ENCODE data around the gene PDIA6. TPM values are rescaled to one million over a fixed set of nuclear protein-coding genes. Genes with fewer than 3 reads are reported as not detected.
"Not testable (repeated sequence)": the region's sequence is repeated elsewhere in the genome, so short reads cannot be mapped to it uniquely, and the experiment has no call there.

The PDIA6 gene
- total and polyA plus RNA-seq, 2 donors from 2014 or later: 190 to 225 TPM

GRCh38 chr2:10819714-10820314, 7.2 kb upstream of the PDIA6 start:
- Histone ChIP-seq H3K36me3 (ENCODE audit: control insufficient read depth in 2 of 3, insufficient read depth in 3 of 3, low read length in 3 of 3) (no peaks in the 10 kb centered on the region), H3K9ac (ENCODE audit: low read length in 3 of 3) (no peak overlapping the region), H3K27me3 (ENCODE audit: control insufficient read depth, insufficient read depth, low read length) (no peaks in the 10 kb centered on the region), H3K4me3 (ENCODE audit: low read length in 3 of 3) (no peak overlapping the region), H3K9me3 (ENCODE audit: control insufficient read depth in 2 of 3, insufficient read depth in 1 of 3, low read length in 3 of 3) (no peaks in the 10 kb centered on the region), H3K27ac (ENCODE audit: low read depth in 2 of 2, low read length in 2 of 2) (no peak overlapping the region), H3K4me1 (ENCODE audit: control insufficient read depth in 2 of 3, insufficient read depth in 2 of 3, low read depth in 1 of 3, low read length in 3 of 3) (no peaks in the 10 kb centered on the region)
- intact Hi-C loops (cut with DNase I): no loop called here
- FAIRE-seq (no peak), DNase-seq (no peak)
- TF ChIP-seq CTCF (IDR thresholded peaks at IDR 0.05; ENCODE audit: borderline replicate concordance, extremely low read depth, insufficient read depth): no peak

- no peak for DNase-seq
- Histone ChIP-seq H3K36me3 (ENCODE audit: control insufficient read depth in 2 of 3, insufficient read depth in 3 of 3, low read length in 3 of 3) (no peaks in the 10 kb centered on the region), H3K27me3 (ENCODE audit: control insufficient read depth, insufficient read depth, low read length) (no peaks in the 10 kb centered on the region), H3K4me3 (ENCODE audit: low read length in 3 of 3) (no peak overlapping the region), H3K9me3 (ENCODE audit: control insufficient read depth in 2 of 3, insufficient read depth in 1 of 3, low read length in 3 of 3) (no peaks in the 10 kb centered on the region), H3K27ac (ENCODE audit: low read depth in 2 of 2, low read length in 2 of 2) (no peak overlapping the region), H3K4me1 (ENCODE audit: control insufficient read depth in 2 of 3, insufficient read depth in 2 of 3, low read depth in 1 of 3, low read length in 3 of 3) (no peaks in the 10 kb centered on the region), H3K9ac (ENCODE audit: low read length in 3 of 3) (no peak overlapping the region)
- TF ChIP-seq CTCF (IDR thresholded peaks at IDR 0.05; ENCODE audit: borderline replicate concordance, extremely low read depth, insufficient read depth): no peak
- intact Hi-C loops (cut with DNase I): no loop called here
- no peak for FAIRE-seq
These were observed 6.4 kb upstream of the PDIA6 start for GRCh38 chr2:10818984-10819383.

GRCh38 chr2:10818305-10818704, 5.7 kb upstream of the PDIA6 start:
- intact Hi-C loops (cut with DNase I); H3K4me1 ChIP-seq (ENCODE audit: control insufficient read depth in 2 of 3, insufficient read depth in 2 of 3, low read depth in 1 of 3, low read length in 3 of 3); H3K27me3 ChIP-seq (ENCODE audit: control insufficient read depth, insufficient read depth, low read length); H3K9me3 ChIP-seq (ENCODE audit: control insufficient read depth in 2 of 3, insufficient read depth in 1 of 3, low read length in 3 of 3); H3K27ac ChIP-seq (ENCODE audit: low read depth in 2 of 2, low read length in 2 of 2); DNase-seq; H3K4me3 ChIP-seq (ENCODE audit: low read length in 3 of 3); FAIRE-seq; H3K36me3 ChIP-seq (ENCODE audit: control insufficient read depth in 2 of 3, insufficient read depth in 3 of 3, low read length in 3 of 3); H3K9ac ChIP-seq (ENCODE audit: low read length in 3 of 3): not testable (repeated sequence)

- Histone ChIP-seq H3K4me3 (ENCODE audit: low read length in 3 of 3) (no peak overlapping the region), H3K9ac (ENCODE audit: low read length in 3 of 3) (no peak overlapping the region), H3K9me3 (ENCODE audit: control insufficient read depth in 2 of 3, insufficient read depth in 1 of 3, low read length in 3 of 3) (no peaks in the 10 kb centered on the region), H3K36me3 (ENCODE audit: control insufficient read depth in 2 of 3, insufficient read depth in 3 of 3, low read length in 3 of 3) (no peaks in the 10 kb centered on the region), H3K27ac (ENCODE audit: low read depth in 2 of 2, low read length in 2 of 2) (no peak overlapping the region), H3K4me1 (ENCODE audit: control insufficient read depth in 2 of 3, insufficient read depth in 2 of 3, low read depth in 1 of 3, low read length in 3 of 3) (no peaks in the 10 kb centered on the region), H3K27me3 (ENCODE audit: control insufficient read depth, insufficient read depth, low read length) (no peaks in the 10 kb centered on the region)
- intact Hi-C loops (cut with DNase I): no loop called here
- TF ChIP-seq CTCF (IDR thresholded peaks at IDR 0.05; ENCODE audit: borderline replicate concordance, extremely low read depth, insufficient read depth): no peak
- no peak for FAIRE-seq
- peak in 2 of 5 donors; percentile 37 to 41 for DNase-seq
These were observed 4.8 kb upstream of the PDIA6 start for GRCh38 chr2:10817413-10817812.
